ENCODE results near the gene DNAJB9.

DNA sequence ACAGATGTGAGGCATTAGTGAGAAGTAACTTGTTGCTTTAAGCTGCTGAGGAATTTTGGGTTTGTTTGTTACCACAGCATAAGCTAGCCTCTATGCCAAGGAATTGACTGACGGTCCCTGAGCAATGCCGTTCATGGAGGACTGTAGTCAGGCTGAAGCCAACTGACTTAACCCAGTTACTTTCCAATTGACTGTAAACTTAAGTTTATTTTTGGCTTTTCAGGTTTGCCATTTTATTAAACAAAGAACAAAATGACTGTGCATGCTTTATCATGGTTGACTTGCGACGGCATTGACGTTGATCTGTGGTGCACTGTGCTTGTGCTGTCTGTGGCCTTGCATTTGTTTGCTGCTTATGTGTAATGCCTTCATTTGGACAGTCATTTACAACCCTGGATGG is 53.5 kb downstream of the DNAJB9 start:
- TF ChIP-seq, protein P1, sequence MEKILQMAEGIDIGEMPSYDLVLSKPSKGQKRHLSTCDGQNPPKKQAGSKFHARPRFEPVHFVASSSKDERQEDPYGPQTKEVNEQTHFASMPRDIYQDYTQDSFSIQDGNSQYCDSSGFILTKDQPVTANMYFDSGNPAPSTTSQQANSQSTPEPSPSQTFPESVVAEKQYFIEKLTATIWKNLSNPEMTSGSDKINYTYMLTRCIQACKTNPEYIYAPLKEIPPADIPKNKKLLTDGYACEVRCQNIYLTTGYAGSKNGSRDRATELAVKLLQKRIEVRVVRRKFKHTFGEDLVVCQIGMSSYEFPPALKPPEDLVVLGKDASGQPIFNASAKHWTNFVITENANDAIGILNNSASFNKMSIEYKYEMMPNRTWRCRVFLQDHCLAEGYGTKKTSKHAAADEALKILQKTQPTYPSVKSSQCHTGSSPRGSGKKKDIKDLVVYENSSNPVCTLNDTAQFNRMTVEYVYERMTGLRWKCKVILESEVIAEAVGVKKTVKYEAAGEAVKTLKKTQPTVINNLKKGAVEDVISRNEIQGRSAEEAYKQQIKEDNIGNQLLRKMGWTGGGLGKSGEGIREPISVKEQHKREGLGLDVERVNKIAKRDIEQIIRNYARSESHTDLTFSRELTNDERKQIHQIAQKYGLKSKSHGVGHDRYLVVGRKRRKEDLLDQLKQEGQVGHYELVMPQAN (IDR thresholded peaks at IDR 0.05; ENCODE audit: borderline replicate concordance), result no peak
- TF ChIP-seq ZBTB17 (CRISPR knock-in tag; IDR thresholded peaks at IDR 0.05) (no peak), ZSCAN29 (IDR thresholded peaks at IDR 0.05) (no peak), TAF1 (IDR thresholded peaks at IDR 0.05; ENCODE audit: control insufficient read depth, extremely low read depth, insufficient read depth, low read length, severe bottlenecking) (no peak), NFATC3 (IDR thresholded peaks at IDR 0.05) (no peak), ZNF699 (CRISPR knock-in tag; IDR thresholded peaks at IDR 0.05; ENCODE audit: insufficient replicate concordance) (no peak)
- TF ChIP-seq, protein P2, sequence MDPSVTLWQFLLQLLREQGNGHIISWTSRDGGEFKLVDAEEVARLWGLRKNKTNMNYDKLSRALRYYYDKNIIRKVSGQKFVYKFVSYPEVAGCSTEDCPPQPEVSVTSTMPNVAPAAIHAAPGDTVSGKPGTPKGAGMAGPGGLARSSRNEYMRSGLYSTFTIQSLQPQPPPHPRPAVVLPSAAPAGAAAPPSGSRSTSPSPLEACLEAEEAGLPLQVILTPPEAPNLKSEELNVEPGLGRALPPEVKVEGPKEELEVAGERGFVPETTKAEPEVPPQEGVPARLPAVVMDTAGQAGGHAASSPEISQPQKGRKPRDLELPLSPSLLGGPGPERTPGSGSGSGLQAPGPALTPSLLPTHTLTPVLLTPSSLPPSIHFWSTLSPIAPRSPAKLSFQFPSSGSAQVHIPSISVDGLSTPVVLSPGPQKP (CRISPR knock-in tag; IDR thresholded peaks at IDR 0.05), result no peak
- TF ChIP-seq, protein P3, sequence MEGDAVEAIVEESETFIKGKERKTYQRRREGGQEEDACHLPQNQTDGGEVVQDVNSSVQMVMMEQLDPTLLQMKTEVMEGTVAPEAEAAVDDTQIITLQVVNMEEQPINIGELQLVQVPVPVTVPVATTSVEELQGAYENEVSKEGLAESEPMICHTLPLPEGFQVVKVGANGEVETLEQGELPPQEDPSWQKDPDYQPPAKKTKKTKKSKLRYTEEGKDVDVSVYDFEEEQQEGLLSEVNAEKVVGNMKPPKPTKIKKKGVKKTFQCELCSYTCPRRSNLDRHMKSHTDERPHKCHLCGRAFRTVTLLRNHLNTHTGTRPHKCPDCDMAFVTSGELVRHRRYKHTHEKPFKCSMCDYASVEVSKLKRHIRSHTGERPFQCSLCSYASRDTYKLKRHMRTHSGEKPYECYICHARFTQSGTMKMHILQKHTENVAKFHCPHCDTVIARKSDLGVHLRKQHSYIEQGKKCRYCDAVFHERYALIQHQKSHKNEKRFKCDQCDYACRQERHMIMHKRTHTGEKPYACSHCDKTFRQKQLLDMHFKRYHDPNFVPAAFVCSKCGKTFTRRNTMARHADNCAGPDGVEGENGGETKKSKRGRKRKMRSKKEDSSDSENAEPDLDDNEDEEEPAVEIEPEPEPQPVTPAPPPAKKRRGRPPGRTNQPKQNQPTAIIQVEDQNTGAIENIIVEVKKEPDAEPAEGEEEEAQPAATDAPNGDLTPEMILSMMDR (IDR thresholded peaks at IDR 0.05 in 2 of 3, conservative IDR thresholded peaks at IDR 0.05 in 1 of 3; ENCODE audit: insufficient read depth in 2 of 3, low read depth in 1 of 3, low read length in 3 of 3), result no peak
- TF ChIP-seq, protein P4, sequence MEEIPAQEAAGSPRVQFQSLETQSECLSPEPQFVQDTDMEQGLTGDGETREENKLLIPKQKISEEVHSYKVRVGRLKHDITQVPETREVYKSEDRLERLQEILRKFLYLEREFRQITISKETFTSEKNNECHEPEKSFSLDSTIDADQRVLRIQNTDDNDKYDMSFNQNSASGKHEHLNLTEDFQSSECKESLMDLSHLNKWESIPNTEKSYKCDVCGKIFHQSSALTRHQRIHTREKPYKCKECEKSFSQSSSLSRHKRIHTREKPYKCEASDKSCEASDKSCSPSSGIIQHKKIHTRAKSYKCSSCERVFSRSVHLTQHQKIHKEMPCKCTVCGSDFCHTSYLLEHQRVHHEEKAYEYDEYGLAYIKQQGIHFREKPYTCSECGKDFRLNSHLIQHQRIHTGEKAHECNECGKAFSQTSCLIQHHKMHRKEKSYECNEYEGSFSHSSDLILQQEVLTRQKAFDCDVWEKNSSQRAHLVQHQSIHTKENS (CRISPR knock-in tag; IDR thresholded peaks at IDR 0.05), result no peak

Measured in K562 (cell line).